ENCODE data around the gene OR2T8.

Gene OR2T8

GRCh38 chr1:247966532-247967204 is 46.6 kb downstream of the OR2T8 start:
- no peak for TF ChIP-seq CTCF (IDR thresholded peaks at IDR 0.05; ENCODE audit: insufficient read depth, low read depth, low read length, missing control alignments)
- H3K4me3 ChIP-seq (ENCODE audit: low read depth, low read length) = peak overlapping the region; percentile 36; the same call in 1 of the 2 replicates
- DNase-seq (ENCODE audit: low read depth) = peak; percentile 52

Measured in GM12865 (cell line).